Amniotic stem cell (primary cell): ENCODE measurements around the gene NRP2.

ENCODE experiments used
- DNase-seq: peaks from one replicate; lab custom pipeline; 2025; lab: John Stamatoyannopoulos, UW

NRP2 gene

DNA sequence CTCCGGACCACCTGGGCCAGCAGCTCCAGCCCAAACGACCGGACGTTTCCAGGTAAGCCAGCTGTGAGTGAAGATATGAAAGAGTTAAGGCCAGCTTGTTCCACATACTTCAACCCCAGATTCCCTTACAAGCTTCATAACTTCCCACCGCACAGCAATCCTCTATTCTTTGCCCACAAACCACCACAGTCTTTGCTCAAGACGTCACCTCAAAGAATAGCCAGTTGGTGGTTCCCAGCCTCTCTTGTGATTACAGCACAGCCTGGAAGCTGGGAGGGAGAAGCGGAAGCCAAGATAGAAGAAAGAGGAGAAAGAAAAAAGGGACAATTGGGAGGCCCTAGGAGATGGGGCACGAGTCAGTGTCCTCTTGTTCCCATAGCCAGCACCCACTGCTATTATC is 70.6 kb downstream of the NRP2 start:
- no peak for DNase-seq

DNA sequence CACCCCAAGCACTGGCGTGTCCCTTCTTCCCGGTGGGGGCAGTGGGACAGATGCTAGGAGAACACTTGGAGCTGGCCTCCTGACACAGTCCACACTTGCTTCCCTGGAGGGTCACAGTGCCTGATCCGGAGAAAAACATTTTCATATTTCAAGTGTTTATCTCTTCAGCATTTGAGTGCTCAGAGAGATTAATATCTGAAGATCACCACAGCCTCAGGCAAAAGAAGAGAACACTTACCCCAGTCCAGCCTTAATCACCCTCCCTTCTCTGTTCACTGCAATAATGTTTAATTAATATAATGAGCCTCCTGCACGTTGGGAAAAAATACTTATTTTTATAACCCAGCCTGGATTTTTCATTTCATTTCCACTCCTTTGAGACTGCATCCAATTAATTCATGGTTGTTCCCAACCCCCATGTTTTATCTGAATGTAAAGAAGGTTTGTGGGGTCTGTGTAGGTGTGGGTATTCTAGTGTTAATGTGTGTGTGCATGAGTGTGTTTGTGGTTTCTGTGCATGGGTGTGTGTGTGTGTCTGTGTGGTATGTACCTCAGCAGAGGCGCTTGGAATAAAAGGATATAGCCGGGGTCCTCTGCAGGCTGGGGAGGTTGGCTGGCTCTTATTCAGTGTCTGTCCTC is 72.1 kb downstream of the NRP2 start:
- DNase-seq: no peak

DNA sequence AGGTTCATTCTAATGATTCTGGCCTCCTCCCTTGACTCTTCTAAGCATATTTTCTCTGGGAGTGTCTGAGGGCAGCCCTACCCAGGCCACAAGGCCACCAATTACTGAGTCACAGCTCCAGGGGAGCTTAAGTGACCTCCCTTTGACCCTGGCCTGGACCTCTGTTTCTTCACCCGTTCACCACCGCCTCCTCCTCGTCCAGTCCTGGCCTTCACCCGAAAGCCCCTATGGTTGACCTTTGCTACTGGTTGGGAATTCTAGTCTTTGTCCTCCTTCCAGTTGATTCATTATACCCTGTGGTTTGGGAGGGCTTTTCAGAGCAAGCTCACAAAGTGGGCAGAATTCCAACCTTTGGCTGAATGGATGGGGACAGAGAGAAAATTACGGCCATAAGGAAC is 72.6 kb downstream of the NRP2 start:
- no peak for DNase-seq

DNA sequence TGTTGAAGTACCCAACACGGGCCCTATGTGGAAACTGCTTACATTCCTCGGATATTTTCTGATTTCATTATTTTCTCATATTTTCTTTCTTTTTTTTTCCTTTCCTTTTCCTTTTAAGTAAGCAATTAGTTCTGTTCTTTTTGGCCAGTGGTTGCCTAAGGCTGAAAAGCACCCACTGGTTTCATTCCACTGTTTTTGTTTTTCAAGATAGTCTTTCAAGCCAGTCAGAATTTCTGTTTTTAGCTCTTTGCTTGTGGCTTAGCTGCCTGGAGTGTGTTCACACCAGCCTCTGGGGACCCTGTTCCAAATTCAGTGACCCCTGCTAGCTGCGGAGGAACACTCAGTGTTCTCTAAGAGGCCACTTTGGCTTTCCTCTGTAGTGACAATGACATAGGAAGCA is 73.6 kb downstream of the NRP2 start:
- no peak for DNase-seq

DNA sequence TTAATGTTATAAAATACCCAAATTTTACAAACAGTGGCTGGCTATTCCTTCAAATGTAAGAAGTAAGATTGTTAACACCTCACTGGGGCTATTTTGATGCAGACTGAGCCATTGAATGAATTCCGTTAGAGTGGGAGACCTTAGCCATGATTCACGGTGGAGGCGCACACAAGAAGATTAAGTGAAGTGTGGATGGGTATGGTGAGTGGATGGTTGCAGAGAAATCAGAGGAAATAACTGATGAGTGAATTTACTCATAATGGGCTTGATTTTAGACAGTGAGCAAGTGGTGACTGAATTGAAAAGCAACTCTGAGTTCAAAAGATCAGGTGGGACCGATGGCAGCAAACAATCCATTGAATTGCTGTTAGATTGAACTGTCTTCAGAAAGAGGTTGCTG is 75.0 kb downstream of the NRP2 start:
- DNase-seq: no peak

DNA sequence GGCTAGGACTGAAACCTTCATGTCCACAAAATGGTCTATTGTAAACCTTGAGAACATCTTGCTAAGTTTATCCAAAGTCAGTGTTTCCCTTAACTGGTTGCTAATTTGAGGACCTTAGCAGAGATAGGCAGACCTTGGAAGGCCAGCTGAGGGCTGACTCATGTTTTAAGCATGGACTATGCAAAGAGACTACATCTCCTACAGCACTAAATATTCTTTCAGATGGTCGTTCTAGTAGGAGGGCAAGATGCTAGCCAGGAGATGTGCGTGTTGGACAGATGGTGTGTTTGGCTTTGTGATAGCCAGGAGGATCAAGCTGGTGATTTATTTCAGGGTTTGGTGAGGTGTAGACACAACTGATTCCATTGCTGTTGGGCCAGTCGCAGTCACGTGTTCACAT is 75.8 kb downstream of the NRP2 start:
- no peak for DNase-seq

DNA sequence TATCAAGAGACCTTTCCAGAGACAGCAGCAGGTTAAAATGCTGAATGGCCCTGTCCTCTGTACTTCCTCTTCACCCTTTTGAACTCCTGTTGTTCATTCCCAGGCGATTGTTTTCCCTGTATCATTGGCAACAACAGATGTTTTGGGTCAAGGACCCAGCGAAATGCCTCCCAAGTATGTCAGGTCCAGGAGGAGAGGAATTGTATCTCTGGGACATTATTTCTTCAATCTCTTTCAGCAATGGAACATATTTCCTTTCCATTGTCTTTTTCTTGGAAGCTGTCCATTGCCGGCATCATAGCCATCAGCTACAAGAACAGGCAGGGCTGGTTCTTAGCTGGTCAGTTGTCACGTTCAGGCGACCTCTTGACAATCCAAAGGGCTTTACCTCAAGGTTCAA is 76.2 kb downstream of the NRP2 start:
- DNase-seq: no peak

DNA sequence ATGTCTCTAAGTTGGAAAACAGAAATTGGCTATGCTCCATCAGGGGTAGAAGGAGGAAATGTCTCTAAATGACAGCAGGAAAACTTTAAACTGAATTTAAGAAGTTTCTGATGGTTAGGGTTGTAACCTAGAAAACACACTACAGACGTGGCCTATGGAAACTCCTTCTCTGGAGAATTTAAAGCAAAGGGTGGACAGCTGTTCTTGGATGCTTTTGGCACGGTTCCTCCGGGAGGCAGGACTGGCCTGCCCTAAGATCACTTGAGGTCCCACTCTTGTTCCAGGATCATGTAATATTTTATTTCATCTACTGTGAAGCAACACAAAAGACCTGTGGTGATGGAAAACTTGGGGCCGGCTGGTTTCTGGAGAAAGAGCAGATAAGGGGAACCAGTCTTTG is 77.0 kb downstream of the NRP2 start:
- DNase-seq: no peak

DNA sequence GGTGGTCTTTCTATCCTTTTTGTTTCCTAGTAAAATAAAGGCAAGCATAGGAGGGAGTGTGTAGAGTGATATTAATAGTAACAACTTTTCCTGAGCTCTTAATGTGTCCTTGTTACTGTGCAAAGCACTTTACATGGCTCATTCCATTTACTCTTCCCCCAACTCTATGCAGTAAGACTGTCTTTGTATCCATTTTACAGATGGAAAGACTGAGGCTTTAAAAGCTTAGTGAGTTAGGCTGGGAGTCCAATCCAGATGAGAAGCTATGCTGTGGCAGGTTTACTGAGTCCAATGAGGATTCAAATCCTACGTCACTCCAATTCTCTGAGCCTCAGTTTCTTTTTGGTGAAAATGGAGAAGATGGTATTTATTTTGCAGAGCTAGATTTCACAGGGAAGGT is 77.4 kb downstream of the NRP2 start:
- no peak for DNase-seq

DNA sequence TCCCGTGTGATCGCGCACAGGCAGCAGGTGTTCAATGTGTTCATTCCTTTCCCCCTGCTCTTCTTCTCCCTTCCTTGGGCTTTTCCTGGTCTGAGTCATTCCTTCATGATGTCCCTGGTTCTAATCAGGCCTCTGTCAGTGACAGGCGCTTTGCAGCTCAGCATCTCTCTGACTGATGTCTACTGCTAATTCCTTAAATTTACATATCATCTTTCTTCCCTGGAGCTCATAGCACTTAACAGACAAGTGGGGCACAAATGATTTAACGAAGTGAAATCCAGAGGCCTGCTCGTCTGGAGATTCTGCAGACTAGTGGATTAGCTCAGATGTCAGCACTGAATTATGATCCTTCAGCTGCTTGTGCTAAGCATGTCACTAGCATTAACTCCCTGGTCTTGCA is 77.9 kb downstream of the NRP2 start:
- no peak for DNase-seq

DNA sequence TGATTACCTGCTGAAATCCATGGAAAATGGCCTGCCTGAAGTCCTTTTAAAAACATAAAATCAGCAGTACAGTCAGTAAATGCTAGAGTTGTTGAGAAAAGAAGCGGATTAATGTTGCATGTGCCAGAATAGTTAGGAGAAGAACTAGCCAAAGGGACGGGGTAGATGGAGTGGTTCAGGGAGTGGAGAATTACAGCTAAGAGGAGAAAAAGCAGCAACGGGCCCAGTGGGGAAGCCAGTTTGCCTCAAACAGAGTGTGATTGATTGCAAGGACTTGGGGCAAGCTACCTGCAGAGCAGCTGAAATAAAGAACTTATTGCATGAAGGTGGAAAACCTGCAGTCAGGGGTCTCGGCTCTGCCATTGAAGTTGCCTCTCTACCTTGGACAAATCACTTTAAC is 79.1 kb downstream of the NRP2 start:
- no peak for DNase-seq

DNA sequence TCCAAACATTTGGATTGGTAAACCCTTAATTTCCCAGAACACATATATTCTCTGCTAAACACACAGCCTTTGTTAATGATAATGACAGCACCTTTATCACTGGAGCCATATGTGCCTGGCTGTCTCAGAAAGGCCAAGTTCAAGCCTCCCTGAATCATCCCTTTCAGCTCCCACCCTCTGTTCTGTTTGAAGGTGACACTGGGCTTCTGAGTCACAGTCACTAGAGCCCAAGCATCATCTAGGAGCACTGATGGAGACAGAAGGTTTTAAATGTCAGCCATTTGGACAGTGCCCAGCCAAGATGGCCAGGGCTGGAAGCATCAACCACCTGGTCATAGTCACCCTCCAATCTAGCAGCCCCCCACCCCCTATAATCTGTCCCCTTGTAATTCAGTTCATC is 80.6 kb downstream of the NRP2 start:
- DNase-seq: no peak

DNA sequence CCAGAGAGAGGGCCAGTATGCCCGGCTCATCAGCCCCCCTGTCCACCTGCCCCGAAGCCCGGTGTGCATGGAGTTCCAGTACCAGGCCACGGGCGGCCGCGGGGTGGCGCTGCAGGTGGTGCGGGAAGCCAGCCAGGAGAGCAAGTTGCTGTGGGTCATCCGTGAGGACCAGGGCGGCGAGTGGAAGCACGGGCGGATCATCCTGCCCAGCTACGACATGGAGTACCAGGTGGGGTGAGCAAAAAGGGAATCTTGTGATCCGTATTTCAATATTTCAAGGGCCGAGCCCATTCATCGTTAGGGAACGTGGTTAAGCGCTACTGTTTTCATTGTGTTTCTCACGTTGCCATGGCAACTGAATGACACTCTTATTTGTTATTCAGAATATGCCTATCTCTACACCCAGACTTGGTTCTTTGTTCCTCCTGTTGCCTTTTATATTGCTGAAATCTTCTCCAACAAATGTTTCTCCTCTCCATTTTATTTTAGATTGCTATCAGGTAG is 81.5 kb downstream of the NRP2 start:
- peak; percentile 19 for DNase-seq

DNA sequence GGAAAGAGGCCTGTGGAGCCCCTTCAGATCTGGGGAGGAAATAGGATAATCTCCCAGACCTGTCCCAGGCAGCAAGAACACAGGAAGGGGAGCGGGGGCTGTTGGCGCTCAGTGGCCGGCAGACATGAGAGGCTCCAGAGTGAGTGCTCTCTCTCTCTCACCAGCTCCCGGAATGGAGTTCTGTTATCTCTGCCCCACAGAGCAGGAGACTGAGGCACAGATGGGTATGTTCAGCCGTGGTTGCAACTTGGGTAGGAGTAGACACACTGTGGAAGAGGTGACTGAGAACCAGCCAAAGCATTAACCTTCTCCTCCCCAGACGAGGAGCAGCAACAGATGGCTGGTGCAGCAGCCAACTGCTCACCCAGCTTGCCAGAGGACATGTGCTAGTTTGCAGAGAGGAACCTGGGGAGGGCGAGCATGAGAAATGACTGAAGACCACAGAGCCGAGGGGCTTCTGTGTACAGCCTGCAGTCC is 82.0 kb downstream of the NRP2 start:
- DNase-seq: no peak

DNA sequence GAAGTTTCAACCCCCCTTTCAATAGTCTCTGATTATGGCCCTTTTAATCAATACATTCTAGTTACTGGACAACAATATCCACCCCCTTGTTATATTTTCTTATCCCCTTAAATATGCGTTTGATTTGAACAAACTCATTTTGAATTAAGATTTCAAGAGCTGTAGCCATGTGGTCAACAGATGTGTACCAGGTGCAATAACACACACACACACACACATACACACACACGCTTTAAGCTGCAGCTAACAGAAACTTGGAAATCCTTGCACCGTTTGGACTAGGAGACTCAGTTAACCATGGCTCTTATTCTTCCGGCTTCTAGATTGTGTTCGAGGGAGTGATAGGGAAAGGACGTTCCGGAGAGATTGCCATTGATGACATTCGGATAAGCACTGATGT is 82.8 kb downstream of the NRP2 start:
- no peak for DNase-seq

DNA sequence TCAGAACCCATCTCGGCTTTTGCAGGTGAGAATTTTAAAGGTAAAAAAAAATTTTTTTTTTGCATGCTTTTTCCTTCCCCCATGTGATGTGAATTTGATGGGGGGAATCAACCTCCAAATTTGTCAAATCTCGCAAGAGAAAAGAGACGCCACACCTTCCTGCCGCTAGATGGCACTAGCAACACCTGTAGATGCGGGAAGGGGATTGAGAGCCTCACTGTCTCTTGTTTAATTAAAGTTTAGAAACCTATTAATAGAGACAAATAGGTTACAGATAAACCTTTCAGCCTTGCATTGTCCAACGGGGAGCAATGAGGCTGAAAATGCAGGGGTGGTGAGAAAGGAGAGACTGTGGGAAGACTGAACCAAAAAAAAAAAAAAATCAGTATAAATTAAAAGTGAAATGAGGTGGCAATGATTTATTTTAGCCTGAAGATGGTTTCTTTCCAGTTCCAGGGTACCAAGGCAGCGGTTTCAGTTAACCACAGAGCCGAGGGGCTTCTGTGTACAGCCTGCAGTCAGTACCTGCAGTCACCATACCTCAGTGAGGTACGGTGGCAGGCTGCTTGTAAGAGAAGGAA is 84.6 kb downstream of the NRP2 start:
- DNase-seq: no peak

DNA sequence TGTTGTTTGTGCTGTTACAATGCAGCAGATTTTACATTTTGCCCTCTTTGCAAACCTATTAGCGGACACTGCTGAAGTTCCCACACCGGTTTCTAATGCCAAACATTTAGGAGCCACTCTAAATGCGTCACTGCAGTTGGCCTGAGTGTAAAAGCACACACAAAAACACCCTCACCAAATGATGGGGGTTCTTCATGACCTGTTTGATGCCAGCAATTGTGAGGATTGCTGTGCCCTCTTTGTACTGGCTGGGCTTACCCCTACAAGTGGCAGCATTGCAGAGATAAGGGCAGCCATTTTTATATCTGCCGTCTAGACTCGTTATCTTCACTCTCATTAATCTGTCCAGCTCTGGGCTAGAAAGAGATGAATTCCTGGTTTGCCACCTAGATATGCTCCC is 85.3 kb downstream of the NRP2 start:
- DNase-seq: no peak

DNA sequence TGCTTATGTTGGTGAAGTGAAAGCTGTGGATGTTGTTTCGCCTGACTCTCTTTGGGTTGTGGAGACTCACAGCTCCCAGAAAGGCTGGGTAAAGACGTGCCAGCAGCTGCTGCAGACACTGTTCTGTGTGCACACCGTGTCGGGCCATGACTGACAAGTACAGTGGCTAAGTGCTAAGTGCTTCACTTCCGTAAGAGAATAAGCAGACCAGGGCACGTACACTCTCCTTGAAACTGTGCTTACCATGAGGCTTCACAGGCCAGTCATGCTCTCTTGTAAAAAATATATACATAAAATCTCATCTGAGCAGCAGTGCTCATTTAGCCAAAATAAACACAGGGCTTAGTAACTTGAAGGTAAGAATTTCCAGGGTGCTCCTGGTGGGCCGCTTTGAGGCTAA is 86.0 kb downstream of the NRP2 start:
- no peak for DNase-seq

DNA sequence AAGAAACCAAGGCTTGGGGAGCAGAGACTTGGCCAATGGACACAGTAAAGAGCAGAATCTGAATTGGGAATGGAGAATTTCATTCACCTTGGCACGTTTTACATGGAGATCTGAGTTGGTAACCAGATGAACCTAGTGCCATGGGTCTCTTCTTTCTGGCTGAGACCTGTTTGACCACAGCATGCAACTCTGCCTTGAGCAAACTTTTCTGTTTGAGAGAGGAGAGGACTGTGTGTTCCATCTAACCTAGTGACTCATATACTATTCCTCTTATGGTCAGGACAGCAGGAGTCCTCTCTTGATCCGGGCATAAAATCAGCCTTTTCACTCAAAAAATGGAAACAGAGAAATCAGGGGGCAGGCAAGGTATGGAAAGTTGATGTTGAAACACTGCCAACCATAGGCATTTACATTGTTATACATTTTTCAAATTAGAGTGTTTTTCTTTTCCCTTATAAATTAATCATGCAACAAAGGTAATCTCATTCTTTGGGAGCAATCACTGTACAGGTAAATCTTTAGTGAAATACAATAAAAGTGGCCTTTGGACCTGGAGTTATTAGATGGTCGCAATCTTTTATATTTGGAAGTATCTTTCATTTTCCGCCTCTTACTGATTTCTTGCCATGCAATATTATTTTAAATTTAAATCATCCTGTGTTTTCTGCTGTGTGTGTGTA is 86.7 kb downstream of the NRP2 start:
- no peak for DNase-seq

DNA sequence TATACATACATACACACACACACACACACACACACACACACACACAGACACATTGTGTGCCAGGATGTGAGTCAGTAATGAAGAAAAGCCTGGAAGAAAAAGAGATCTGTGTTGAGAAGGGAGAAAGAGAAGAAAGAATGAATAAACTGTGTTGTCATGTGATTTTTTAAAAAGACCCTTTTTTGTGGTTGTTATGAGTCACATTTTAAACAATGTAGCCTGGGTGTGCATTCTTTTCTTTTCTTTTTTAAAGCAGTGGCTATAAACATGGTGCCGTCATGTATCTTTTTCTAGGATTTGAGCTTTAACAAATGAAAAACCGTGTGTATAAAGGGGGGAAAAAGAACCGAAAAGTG is 87.2 kb downstream of the NRP2 start:
- DNase-seq: no peak

DNA sequence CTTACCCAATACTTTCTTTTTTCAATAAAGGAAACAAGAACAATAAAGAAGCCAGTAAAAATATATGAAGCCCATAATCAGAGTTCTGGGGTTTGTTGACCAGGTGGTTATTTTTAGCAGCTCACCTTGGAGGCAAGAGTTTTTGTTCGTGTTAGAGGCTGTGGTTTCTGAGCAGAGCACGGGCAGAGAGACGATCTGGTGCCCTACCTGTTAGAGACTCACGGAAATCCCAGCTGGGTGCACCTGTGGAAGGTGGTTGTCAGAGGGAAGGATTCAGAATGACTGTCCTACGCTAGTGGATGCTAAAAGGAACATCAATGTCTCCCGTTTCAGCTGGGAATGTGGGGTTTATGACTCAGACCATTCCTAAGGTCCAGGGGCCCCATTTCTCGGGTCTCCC is 87.6 kb downstream of the NRP2 start:
- DNase-seq: no peak

DNA sequence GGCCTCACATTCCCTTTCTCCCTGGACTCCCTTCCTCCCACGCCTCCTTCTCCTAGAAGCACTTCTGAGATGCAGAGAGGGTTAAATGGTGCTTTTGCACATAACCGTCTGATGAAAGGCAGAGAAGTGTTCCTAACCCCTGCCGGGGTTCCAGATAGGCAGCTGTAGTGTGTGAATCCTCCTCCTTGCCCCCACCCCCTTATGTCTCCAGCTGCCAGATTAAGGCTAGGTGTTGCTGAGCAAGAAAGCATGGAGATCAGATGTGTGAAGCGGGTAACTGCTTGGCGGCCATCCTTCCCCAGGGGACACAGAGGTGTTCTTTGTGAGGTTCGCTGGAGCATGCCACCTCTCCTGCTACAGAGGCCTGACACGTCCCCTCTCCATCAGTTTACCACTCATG is 88.3 kb downstream of the NRP2 start:
- DNase-seq: no peak

DNA sequence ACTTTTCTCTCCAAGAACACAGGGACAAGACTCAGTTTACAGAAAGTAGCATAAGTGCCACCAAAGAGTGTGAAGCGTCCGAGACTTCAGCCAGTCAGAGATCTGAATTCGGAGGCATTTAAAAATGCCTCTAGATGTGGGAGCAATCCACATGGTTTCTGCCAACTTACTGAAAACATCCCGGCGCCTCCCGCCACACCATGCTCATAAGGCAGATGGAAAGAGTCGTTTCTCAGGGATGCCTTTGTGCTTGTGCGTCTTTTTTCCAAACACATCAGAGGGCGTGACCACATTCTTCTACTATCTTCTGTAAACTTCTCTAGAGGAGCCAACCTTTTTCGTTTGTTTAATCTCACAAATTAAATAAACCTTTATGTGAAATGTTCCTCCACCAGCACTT is 88.7 kb downstream of the NRP2 start:
- no peak for DNase-seq

DNA sequence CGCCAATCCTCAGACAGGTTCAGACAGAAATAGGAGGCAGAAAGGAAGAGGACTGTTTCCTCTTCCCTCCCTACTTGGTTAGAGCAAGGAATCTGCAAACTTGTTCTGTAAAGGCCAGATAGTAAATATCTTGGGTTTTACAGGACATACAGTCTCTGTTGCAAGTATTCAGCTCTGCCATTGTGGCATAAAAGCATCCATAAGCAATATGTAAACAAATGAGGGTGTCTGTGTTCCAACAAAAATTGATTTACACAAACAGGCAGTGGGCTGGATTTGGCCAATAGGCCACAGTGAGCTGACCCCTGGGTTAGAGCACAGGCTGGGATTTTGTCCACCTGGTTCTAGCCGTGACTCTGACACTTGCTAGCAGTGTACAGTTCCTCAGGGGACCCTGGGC is 89.4 kb downstream of the NRP2 start:
- no peak for DNase-seq
